C4-2B (cell line): ENCODE measurements around the gene GABRR3.

Source experiments
- H3K27ac ChIP-seq: fragments of 450-650 bp; 2 replicates; pipeline ENCODE4 v1.5.1; 2017
- ZFX ChIP-seq: fragments of 450-650 bp; IDR thresholded peaks from 2 replicates; pipeline ENCODE4 v1.6.1; 2017
- TF ChIP-seq, protein P1 (sequence below): fragments of 450-650 bp; conservative IDR thresholded peaks from 2 replicates; pipeline ENCODE4 v1.5.1; 2017; ENCODE audit warnings: mild to moderate bottlenecking

Gene GABRR3

DNA sequence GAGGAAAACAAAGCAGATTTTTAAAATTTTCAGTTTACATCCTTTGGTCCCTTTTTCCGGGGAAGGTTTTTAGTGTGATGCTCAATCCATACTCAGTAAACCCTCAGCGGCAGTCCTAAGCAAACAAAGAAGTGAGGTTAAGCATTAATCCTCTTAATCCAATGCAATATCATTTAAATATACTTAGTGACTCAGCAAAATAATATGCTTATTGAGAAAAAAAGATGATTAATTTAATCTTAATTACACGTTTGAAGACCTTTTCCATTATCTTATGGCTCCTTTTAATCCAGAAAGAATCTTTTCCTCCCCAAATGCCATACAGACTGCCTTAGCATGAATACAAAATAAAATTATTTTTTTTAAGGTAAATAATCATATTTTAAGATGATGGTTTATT, at the start of gene GABRR3:
GABRR3 (minus strand) TSS at position 108 of the 400 bp plus-strand sequence. CDS start 328 bp downstream, outside the sequence.
- TF ChIP-seq, protein P1, sequence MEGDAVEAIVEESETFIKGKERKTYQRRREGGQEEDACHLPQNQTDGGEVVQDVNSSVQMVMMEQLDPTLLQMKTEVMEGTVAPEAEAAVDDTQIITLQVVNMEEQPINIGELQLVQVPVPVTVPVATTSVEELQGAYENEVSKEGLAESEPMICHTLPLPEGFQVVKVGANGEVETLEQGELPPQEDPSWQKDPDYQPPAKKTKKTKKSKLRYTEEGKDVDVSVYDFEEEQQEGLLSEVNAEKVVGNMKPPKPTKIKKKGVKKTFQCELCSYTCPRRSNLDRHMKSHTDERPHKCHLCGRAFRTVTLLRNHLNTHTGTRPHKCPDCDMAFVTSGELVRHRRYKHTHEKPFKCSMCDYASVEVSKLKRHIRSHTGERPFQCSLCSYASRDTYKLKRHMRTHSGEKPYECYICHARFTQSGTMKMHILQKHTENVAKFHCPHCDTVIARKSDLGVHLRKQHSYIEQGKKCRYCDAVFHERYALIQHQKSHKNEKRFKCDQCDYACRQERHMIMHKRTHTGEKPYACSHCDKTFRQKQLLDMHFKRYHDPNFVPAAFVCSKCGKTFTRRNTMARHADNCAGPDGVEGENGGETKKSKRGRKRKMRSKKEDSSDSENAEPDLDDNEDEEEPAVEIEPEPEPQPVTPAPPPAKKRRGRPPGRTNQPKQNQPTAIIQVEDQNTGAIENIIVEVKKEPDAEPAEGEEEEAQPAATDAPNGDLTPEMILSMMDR = no peak
- no peak for TF ChIP-seq ZFX
- no peak within 1 kb of the TSS for H3K27ac ChIP-seq

DNA sequence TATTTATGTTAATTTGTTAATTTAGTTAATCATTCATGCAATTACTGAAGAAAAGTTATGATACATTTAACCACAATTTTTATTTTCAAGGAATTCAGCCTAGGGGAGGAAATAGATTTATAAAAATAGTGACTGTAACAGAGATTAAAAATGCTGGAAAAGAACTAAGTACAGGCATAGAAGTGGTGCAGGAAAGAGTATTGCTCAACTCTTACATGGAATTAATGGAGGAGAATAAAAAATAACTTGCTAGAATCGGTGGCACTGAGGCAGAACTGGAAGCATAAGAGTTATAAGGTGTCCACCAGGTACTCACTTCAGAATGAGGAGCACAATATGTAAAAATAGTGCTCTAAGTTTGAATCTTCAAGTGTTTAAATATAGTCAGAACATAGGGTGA, 38.4 kb upstream of the GABRR3 start:
- TF ChIP-seq ZFX = no peak
- TF ChIP-seq, protein P1 = no peak
- no peak overlapping the region for H3K27ac ChIP-seq

DNA sequence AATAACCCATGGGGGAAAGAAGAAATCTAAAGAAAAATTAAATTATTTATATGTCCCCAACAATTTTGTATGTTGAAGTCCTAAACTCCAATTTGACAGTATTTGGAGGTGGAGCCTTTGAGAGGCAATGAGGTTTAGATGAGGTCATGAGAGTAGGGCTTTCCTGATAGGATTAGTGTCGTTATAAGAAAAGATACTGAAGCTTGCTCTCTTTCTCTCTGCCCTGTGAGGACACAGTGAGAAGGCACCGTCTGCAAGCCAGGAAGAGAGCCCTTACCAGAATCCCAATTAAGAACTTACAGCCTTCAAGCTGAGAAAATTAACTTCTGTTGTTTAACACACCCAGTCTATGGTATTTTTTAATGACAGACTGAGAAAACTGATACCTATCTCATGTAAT, 35.7 kb upstream of the GABRR3 start:
- no peak overlapping the region for H3K27ac ChIP-seq
- no peak for TF ChIP-seq ZFX
- TF ChIP-seq, protein P1 = no peak

DNA sequence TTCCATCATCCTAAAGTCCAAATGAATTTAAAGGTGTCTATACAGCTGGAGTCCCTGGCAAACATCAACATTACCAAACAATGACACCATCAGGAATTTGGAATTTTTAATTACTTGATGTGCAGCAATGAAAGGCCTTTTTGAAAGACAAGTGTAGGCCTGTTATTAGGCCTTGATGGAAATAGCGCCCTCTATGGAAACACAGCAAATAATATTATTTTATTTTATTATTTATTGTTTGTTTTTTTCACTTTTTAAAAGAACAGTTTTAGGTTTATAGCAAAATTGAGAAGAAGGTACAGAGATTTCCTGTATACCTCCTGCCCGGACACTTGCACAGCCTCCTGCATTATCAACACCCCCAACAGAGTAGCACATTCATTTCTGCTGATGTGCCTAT, 33.7 kb upstream of the GABRR3 start:
- TF ChIP-seq, protein P1 = peak; percentile 27
- no peak for TF ChIP-seq ZFX
- no peak overlapping the region for H3K27ac ChIP-seq

DNA sequence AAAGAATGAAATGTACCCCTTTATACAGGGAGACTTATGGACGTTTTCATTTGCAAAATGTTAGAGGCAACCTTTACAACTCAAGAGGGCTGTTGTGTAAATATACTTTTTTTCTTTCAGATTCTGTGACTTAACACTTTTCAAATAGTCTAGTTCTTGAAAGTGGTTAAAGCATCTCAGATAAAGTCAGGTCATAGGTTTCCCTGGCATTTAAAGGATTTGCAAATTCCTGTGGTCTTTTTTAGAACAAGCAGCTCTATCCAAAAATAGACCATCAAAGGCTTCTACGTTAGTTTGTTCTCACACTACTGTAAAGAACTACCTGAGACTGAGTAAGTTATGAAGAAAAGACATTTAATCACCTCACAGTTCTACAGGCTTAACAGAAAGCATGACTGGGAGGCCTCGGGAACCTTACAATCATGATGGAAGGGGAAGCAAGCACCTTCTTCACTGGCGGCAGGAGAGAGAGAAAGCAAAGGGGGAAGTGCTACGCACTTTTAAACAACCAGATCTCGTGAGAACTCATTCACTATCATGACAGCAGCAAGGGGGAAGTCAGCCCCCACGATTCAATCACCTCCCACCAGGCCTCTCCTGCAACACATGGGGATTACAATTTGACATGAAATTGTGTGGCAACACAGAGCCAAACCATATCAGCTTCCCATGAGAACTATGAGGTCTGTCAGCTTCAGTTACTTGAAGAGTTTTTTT, 23.3 kb upstream of the GABRR3 start:
- no peak overlapping the region for H3K27ac ChIP-seq
- TF ChIP-seq, protein P1 = no peak
- no peak for TF ChIP-seq ZFX

DNA sequence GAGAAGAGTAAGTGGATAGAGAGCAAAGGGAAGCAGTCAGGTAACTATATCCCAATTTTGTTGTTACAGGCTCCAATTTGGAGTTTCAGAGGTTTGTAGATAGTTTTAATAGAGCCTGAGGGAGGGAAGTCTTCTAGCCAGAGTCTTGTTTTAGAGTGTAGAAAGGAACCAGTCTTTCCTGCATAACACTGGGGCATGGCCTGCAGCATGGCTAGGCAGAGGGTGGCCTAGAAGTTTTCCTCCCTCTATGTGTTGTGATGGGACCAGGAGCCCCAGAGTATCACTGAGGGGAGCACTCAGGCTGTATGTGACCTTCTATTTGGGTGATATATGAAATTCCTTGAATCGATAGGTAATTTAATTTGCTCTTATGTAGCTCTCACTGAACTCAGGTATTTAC, 22.5 kb upstream of the GABRR3 start:
- TF ChIP-seq ZFX = no peak
- TF ChIP-seq, protein P1 = no peak
- H3K27ac ChIP-seq = no peak overlapping the region

DNA sequence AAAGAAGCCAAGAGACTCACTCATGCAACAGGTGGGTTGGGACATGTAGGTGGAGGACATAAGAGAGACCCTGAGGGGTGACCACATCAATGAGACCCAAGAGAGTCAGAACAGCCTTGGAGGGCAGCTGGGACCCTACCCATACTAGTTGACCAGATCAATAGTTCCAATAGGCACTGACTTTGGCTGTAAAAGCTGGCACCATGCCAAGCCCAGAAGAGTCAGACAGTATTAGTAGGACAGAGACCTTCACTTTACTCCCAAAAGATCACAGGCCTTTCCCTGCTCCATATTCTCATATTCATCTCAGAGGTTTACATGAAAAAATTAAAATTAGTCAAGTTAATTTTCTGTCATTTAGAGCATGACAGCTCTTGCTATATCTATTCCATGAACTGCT, 20.9 kb upstream of the GABRR3 start:
- no peak for TF ChIP-seq ZFX
- TF ChIP-seq, protein P1 = no peak

More for the DNA sequence above, 20.9 kb upstream of the GABRR3 start:
- no peak overlapping the region for H3K27ac ChIP-seq
